OCI-LY1 (cell line): Measurements from ENCODE around the gene CBFA2T2.
A peak's percentile ranks its signal among the peaks of the same experiment; 100 is the strongest.

Experiments used
- H2AFZ ChIP-seq: fragments of 200-600 bp; sonication (generic), shearing (Covaris generic); 2 replicates; pipeline ENCODE4 v1.6.0; 2014; ENCODE audit warnings: antibody characterized with exemption, mild to moderate bottlenecking, low read length
- H3F3A ChIP-seq: fragments of 200-600 bp; sonication (generic), shearing (Covaris generic); 2 replicates; pipeline ENCODE4 v1.6.0; 2014; ENCODE audit warnings: mild to moderate bottlenecking, antibody characterized with exemption, low read length, moderate library complexity; ENCODE audit not compliant: insufficient read depth
- H3K27ac ChIP-seq: fragments of 200-600 bp; sonication (generic); 2 replicates; pipeline ENCODE4 v1.5.1; 2014; ENCODE audit warnings: low read length, mixed run types, mild to moderate bottlenecking, low read depth; ENCODE audit not compliant: poor library complexity, severe bottlenecking
- H3K27me3 ChIP-seq: fragments of 200-600 bp; sonication (generic); 2 replicates; pipeline ENCODE4 v1.6.0; 2014; ENCODE audit warnings: antibody characterized with exemption, mild to moderate bottlenecking, low read length, moderate library complexity; ENCODE audit not compliant: insufficient read depth
- H3K36me3 ChIP-seq: fragments of 200-600 bp; sonication (generic); 2 replicates; pipeline ENCODE4 v1.6.1; 2014; ENCODE audit warnings: mild to moderate bottlenecking, antibody characterized with exemption, low read length, moderate library complexity, mixed read lengths; ENCODE audit not compliant: insufficient read depth
- H3K4me1 ChIP-seq: fragments of 200-600 bp; sonication (generic); 2 replicates; pipeline ENCODE4 v1.5.1; 2014; ENCODE audit warnings: mild to moderate bottlenecking, low read length, moderate library complexity; ENCODE audit not compliant: insufficient read depth, severe bottlenecking
- H3K4me2 ChIP-seq: fragments of 200-600 bp; sonication (generic), shearing (Covaris generic); 2 replicates; pipeline ENCODE4 v1.6.1; 2014; ENCODE audit warnings: low read length
- H3K4me3 ChIP-seq: fragments of 200-600 bp; sonication (generic); 2 replicates; pipeline ENCODE4 v1.5.1; 2014; ENCODE audit warnings: low read length, low read depth, mild to moderate bottlenecking, mixed read lengths; ENCODE audit not compliant: poor library complexity, severe bottlenecking
- H3K79me2 ChIP-seq: fragments of 200-600 bp; shearing (Covaris generic); 2 replicates; pipeline ENCODE4 v1.6.1; 2016; ENCODE audit warnings: mixed run types, low read length, mixed read lengths; ENCODE audit not compliant: insufficient read depth
- H3K9ac ChIP-seq: fragments of 200-600 bp; sonication (generic), shearing (Covaris generic); 2 replicates; pipeline ENCODE4 v1.6.1; 2014; ENCODE audit warnings: mild to moderate bottlenecking, low read length, mixed read lengths
- H3K9me2 ChIP-seq: fragments of 200-600 bp; sonication (generic), shearing (Covaris generic); 2 replicates; pipeline ENCODE4 v1.6.1; 2014; ENCODE audit warnings: low read depth, mild to moderate bottlenecking, low read length, mixed read lengths
- H3K9me3 ChIP-seq: fragments of 200-600 bp; shearing (Covaris generic); 2 replicates; pipeline ENCODE4 v1.6.1; 2014; ENCODE audit warnings: low read length, mixed read lengths
- H4K20me1 ChIP-seq: fragments of 200-600 bp; sonication (generic), shearing (Covaris generic); 2 replicates; pipeline ENCODE4 v1.6.0; 2016; ENCODE audit warnings: mild to moderate bottlenecking, low read length; ENCODE audit not compliant: insufficient read depth
- EZH2 ChIP-seq: fragments of 200-600 bp; sonication (generic), shearing (Covaris generic); IDR thresholded peaks from 2 replicates; pipeline ENCODE4 v1.8.0; 2017; ENCODE audit warnings: borderline replicate concordance, mixed run types, mild to moderate bottlenecking, antibody characterized with exemption, low read length, moderate library complexity, mixed read lengths
- TF ChIP-seq, protein P1 (sequence below): fragments of 200-600 bp; sonication (generic), shearing (Covaris generic); IDR thresholded peaks from 2 replicates; pipeline ENCODE4 v1.5.1; 2017; ENCODE audit warnings: mild to moderate bottlenecking, antibody characterized with exemption, low read length, moderate library complexity, mixed read lengths

CBFA2T2 gene

DNA sequence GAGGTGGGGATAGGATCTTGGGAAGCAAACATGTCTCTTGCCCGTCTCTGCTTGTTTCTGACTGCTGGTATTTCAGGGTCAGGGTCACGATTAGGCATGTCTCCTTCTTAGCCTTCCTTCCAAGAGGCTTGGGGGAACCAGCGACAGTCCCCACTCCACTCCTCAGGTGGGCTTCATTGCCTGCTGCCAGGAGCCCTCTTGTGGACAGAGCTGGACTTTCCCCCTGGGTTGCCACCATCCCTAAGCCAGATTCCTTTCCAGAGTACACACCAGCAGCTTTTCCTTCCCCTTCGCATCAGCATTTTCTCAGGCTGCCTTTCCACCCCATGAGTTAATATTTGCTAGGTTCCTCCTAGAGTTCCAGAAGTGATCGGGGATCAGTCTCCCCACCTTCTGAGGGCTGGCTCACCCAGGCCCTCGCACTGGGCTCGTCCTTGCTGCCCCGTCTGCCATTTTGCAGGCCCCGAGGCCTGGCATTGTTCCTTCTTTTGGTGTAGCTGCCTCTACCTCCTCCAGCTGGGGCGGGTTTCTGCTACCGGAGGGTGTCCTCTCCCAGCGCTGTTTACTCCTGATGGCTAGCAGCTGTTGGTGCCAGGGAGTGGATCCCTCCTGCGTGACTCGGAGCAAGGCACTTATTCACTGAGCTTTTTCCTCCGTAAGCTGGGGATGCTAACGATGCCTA lies 163.5 kb downstream of the CBFA2T2 start:
- Histone ChIP-seq H3K4me3 (no peak overlapping the region), H3K36me3 (peaks cover 28% of the 10 kb centered on the region)

GRCh38 chr20:33653900-33654596 lies 164.2 kb downstream of the CBFA2T2 start:
- Histone ChIP-seq H3F3A (no peaks in the 10 kb centered on the region), H3K4me3 (no peak overlapping the region), H3K9ac (no peak overlapping the region; the same call in 1 of the 2 replicates), H2AFZ (no peak overlapping the region), H3K9me3 (no peaks in the 10 kb centered on the region), H3K4me1 (peaks cover 24% of the 10 kb centered on the region), H3K27ac (peak overlapping the region; percentile 43), H3K27me3 (no peaks in the 10 kb centered on the region), H3K79me2 (no peaks in the 10 kb centered on the region), H3K4me2 (no peak overlapping the region), H3K9me2 (no peaks in the 10 kb centered on the region), H3K36me3 (peaks cover 35% of the 10 kb centered on the region), H4K20me1 (no peaks in the 10 kb centered on the region)
- no peak for TF ChIP-seq EZH2
- TF ChIP-seq, protein P1, sequence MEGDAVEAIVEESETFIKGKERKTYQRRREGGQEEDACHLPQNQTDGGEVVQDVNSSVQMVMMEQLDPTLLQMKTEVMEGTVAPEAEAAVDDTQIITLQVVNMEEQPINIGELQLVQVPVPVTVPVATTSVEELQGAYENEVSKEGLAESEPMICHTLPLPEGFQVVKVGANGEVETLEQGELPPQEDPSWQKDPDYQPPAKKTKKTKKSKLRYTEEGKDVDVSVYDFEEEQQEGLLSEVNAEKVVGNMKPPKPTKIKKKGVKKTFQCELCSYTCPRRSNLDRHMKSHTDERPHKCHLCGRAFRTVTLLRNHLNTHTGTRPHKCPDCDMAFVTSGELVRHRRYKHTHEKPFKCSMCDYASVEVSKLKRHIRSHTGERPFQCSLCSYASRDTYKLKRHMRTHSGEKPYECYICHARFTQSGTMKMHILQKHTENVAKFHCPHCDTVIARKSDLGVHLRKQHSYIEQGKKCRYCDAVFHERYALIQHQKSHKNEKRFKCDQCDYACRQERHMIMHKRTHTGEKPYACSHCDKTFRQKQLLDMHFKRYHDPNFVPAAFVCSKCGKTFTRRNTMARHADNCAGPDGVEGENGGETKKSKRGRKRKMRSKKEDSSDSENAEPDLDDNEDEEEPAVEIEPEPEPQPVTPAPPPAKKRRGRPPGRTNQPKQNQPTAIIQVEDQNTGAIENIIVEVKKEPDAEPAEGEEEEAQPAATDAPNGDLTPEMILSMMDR = no peak

More for the DNA sequence above, 163.5 kb downstream of the CBFA2T2 start:
- no peaks in the 10 kb centered on the region for H3K27me3 ChIP-seq
- no peaks in the 10 kb centered on the region for H3K9me3 ChIP-seq
- peaks cover 24% of the 10 kb centered on the region for H3K4me1 ChIP-seq
- H3K9me2 ChIP-seq = no peaks in the 10 kb centered on the region
- H3K9ac ChIP-seq = no peak overlapping the region; the same call in 1 of the 2 replicates
- H3K79me2 ChIP-seq = no peaks in the 10 kb centered on the region
- H4K20me1 ChIP-seq = no peaks in the 10 kb centered on the region
- peak overlapping the region; percentile 43 for H3K27ac ChIP-seq
- TF ChIP-seq EZH2 = no peak
- TF ChIP-seq, protein P1 = peak; percentile 83
- H3K4me2 ChIP-seq = no peak overlapping the region; the same call in 1 of the 2 replicates
- H3F3A ChIP-seq = no peaks in the 10 kb centered on the region
- no peak overlapping the region for H2AFZ ChIP-seq

DNA sequence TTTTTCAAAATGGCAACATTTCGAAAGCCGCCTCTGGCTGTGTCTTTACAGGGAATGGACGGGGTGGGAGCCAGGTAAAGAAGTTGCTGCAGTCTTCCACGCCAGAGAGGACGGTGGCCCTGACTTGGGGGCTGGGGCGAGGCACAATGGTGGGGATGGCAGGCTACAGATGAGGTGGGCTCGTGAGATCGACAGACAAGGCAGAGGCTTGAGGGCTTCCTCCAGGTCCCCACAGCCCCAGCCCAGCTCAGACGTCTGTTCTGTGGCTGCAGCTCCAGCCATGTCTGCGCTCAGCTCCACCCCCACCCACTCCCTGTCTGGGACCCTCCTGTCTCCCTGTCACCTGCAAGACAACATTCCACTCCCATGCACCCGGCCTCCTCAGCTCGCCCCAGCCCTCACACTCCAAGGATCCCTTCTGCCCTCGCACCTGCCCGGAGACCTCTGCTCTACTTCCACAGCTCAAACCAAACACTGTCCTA lies 164.8 kb downstream of the CBFA2T2 start:
- no peaks in the 10 kb centered on the region for H3K9me3 ChIP-seq
- no peaks in the 10 kb centered on the region for H4K20me1 ChIP-seq
- no peaks in the 10 kb centered on the region for H3F3A ChIP-seq
- H3K36me3 ChIP-seq = peaks cover 42% of the 10 kb centered on the region
- H3K9me2 ChIP-seq = no peaks in the 10 kb centered on the region
- H3K27ac ChIP-seq = no peak overlapping the region
- no peaks in the 10 kb centered on the region for H3K79me2 ChIP-seq
- no peak overlapping the region for H2AFZ ChIP-seq
- H3K4me1 ChIP-seq = peaks cover 24% of the 10 kb centered on the region
- no peak overlapping the region for H3K4me2 ChIP-seq
- no peak for TF ChIP-seq EZH2
- TF ChIP-seq, protein P1 = no peak
- no peak overlapping the region for H3K4me3 ChIP-seq
- no peaks in the 10 kb centered on the region for H3K27me3 ChIP-seq
- H3K9ac ChIP-seq = no peak overlapping the region
